Measurements from ENCODE around the gene HFM1.

DNA sequence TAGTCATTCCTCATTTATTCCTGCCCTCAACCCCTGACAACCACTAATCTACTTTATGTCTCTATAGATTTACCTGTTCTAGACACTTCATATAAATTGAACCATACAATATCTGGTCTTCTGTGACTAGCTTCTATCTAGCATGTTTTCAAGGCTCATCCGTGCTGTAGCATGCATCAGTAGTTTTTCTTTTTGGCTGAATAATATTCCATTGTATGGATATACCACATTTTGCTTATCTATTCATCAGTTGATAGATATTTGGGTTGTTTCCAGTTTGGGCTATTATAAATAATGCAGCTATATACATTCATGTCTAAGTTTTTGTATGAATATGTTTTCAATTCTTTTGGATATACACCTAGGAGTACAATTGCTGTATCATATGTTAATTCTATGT, 101.5 kb downstream of the HFM1 start:
- TF ChIP-seq EP300 (IDR thresholded peaks at IDR 0.05) (no peak), POLR2A (IDR thresholded peaks at IDR 0.05) (no peak), POLR2AphosphoS5 (IDR thresholded peaks at IDR 0.05) (no peak)
- TF ChIP-seq, protein P1, sequence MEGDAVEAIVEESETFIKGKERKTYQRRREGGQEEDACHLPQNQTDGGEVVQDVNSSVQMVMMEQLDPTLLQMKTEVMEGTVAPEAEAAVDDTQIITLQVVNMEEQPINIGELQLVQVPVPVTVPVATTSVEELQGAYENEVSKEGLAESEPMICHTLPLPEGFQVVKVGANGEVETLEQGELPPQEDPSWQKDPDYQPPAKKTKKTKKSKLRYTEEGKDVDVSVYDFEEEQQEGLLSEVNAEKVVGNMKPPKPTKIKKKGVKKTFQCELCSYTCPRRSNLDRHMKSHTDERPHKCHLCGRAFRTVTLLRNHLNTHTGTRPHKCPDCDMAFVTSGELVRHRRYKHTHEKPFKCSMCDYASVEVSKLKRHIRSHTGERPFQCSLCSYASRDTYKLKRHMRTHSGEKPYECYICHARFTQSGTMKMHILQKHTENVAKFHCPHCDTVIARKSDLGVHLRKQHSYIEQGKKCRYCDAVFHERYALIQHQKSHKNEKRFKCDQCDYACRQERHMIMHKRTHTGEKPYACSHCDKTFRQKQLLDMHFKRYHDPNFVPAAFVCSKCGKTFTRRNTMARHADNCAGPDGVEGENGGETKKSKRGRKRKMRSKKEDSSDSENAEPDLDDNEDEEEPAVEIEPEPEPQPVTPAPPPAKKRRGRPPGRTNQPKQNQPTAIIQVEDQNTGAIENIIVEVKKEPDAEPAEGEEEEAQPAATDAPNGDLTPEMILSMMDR (IDR thresholded peaks at IDR 0.05), result no peak
